Ovary (tissue), 9 donors: ENCODE measurements around the gene CARD10. TPM values are rescaled to one million over a fixed set of nuclear protein-coding genes. Genes with fewer than 3 reads are reported as not detected.
A peak's percentile ranks its signal among the peaks of the same experiment; 100 is the strongest.

Source experiments
- DNase-seq, 5 donors: peaks; one replicate each; pipeline ENCODE4 v3.0.0-alpha.2; 2019 to 2020
- H3K27ac ChIP-seq, 2 donors: fragments of 200-600 bp; one replicate each; pipeline versions ENCODE4 v1.5.1 to v1.8.0; 2019 to 2022
- H3K27me3 ChIP-seq: fragments of 200-600 bp; one replicate; pipeline ENCODE4 v1.8.0; 2022
- H3K36me3 ChIP-seq: fragments of 200-600 bp; sonication (generic); one replicate; pipeline ENCODE4 v1.5.1; 2019
- H3K4me1 ChIP-seq: one replicate; pipeline ENCODE4 v1.8.1; 2013; ENCODE audit warnings: mild to moderate bottlenecking, moderate library complexity; ENCODE audit not compliant: insufficient read depth
- H3K4me3 ChIP-seq: fragments of 200-600 bp; sonication (generic); one replicate; pipeline ENCODE4 v1.5.1; 2017
- H3K9me3 ChIP-seq, 2 donors: fragments of 200-600 bp in 1 of 2; sonication (generic) in 1 of 2; one replicate each; pipeline versions ENCODE4 v1.5.1 to v1.8.1; 2013 to 2019; ENCODE audit warnings: mild to moderate bottlenecking in 1 of 2, moderate library complexity in 1 of 2
- CTCF ChIP-seq, 3 donors: fragments of 450-650 bp in 2 of 3; fragments of 200-600 bp in 1 of 3; IDR thresholded peaks; one replicate each; pipeline versions ENCODE4 v1.5.1 to v1.8.0; 2016 to 2022; ENCODE audit warnings: antibody characterized with exemption in 3 of 3, mild to moderate bottlenecking in 1 of 3
- EP300 ChIP-seq: sonication (generic); formaldehyde crosslinking; IDR thresholded peaks from one replicate; pipeline ENCODE4 v1.6.1; 2017; ENCODE audit warnings: antibody characterized with exemption
- POLR2A ChIP-seq: fragments of 450-650 bp; IDR thresholded peaks from one replicate; pipeline ENCODE4 v1.6.1; 2017; ENCODE audit warnings: antibody characterized with exemption, mild to moderate bottlenecking, moderate library complexity
- WGBS, 3 donors: extraction: QIAGEN DNeasy Blood & Tissue Kit in 1 of 3; methylation state at CpG; one replicate each; pipeline versions ENCODE4 v1.1.5 to v1.1.7; 2013 to 2017; 5-methylcytosine and 5-hydroxymethylcytosine counted together
- intact Hi-C, 4 donors: fragments of 100-400 bp; cut with DNase I; formaldehyde crosslinking; loops; one replicate each; pipeline versions ENCODE4 v1.11.0 to v1.15.1; 2022 to 2023
- polyA plus RNA-seq, 2 donors: library from polyadenylated mRNA; stranded (reverse); fragments of 200-250 nt in 1 of 2; fragments of 350-450 nt in 1 of 2; fragmentation: Illumina TruSeq in 1 of 2; extraction: RNeasy Lipid Tissue Mini Kit (QIAGEN cat#74804) in 1 of 2; gene quantifications; one replicate each; pipeline ENCODE4 v1.2.3, GENCODE V29; 2013 to 2014
- total RNA-seq, 7 donors: library from RNA; depleted of rRNA in 2 of 7; stranded (reverse); fragments of >200 nt in 2 of 7; fragmentation: NEBNext Ultra II Directional in 3 of 7; extraction: Animal tissue kit (Norgen Biotek cat#: 25700) in 3 of 7; gene quantifications; one replicate each; pipeline versions ENCODE4 v1.1.0 to v1.2.4, GENCODE V29; 2016 to 2023
- donor health status: DM: no; HTN: no; CAD: no; lungs with moderate emphysema.
- donor health status: DM: no; HTN: no; CAD: no.
- donor health status: Bipolar disorder and iron deficiency.
- donor health status: DM: yes; HTN: yes; CAD: no.
- donor health status: DM: no; HTN: no; CAD: no.
- donor health status: DM: yes; HTN: yes; CAD: no.

The CARD10 gene
- total and polyA plus RNA-seq, 9 donors = 0.72 to 13.6 (median 9.6) TPM

GRCh38 chr22:37566329-37566837, 47.2 kb upstream of the CARD10 start:
- H3K4me1 ChIP-seq = peaks cover 20% of the 10 kb centered on the region
- TF ChIP-seq CTCF (IDR thresholded peaks at IDR 0.05) (no peak), POLR2A (no peak), EP300 (no peak)
- no peaks in the 10 kb centered on the region for H3K9me3 ChIP-seq
- intact Hi-C loops = loop anchor here (2.0 kb wide), 3 partner anchors 22 to 28 kb away; no protein-coding TSS in a partner anchor
- peaks cover 4% of the 10 kb centered on the region for H3K36me3 ChIP-seq
- 76 to 81% (median 77%) methylated on average over 25 to 28 of the region's 28 CpGs for WGBS, 3 donors
- H3K27me3 ChIP-seq = no peaks in the 10 kb centered on the region
- peak in 2 of 5 donors; percentile 37 to 43 for DNase-seq
- no peak overlapping the region for H3K4me3 ChIP-seq
- peak overlapping the region in 1 of 2 donors; percentile 25 for H3K27ac ChIP-seq

- intact Hi-C loops = loop anchor here (2.0 kb wide), 3 partner anchors 21 to 27 kb away; no protein-coding TSS in a partner anchor
- TF ChIP-seq EP300 (no peak), POLR2A (no peak), CTCF (IDR thresholded peaks at IDR 0.05) (no peak)
- H3K4me3 ChIP-seq = no peak overlapping the region
- peak in 2 of 5 donors; percentile 32 to 35 for DNase-seq
- no peaks in the 10 kb centered on the region for H3K9me3 ChIP-seq
- H3K27me3 ChIP-seq = no peaks in the 10 kb centered on the region
- peaks cover 4% of the 10 kb centered on the region for H3K36me3 ChIP-seq
- H3K27ac ChIP-seq = no peak overlapping the region
- H3K4me1 ChIP-seq = peaks cover 20% of the 10 kb centered on the region
- 61 to 66% (median 64%) methylated on average over 17 of the region's 17 CpGs for WGBS, 3 donors
Measured at GRCh38 chr22:37565830-37566229, 46.6 kb upstream of the CARD10 start.

DNA sequence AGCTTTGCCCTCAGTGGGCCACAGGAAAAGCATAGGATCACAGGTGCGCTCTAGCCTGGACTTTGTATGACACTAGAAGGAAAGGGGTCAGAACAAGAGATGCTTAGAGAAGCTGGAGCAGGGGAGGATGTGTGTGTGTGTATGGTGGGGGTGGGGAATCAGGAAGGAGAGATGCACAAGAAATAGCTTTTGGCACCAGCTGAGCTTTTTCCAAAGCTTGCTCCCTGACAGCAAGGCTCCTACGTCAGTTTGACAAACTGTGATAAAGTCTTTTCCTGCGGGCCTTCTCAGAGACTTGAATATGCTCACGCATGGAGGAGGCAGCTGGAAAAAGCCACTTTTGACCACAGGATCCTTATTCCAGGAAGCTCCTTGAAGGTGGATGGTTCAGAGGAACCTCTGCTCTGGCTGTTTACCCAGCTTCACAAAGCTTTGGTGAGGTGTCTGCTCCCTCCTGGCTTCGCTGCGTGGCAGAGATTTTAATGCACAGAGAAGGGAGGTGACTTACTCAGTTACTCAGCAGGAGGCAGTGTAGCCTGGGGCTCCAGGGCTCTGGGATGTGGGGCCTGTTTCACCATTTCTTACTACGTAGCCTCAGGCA, 45.0 kb upstream of the CARD10 start:
- H3K4me3 ChIP-seq = no peak overlapping the region
- WGBS, 3 donors = 50 to 54% (median 53%) methylated on average over 7 of the region's 7 CpGs
- peaks cover 17% of the 10 kb centered on the region for H3K4me1 ChIP-seq
- H3K36me3 ChIP-seq = peaks cover 4% of the 10 kb centered on the region
- no peaks in the 10 kb centered on the region for H3K27me3 ChIP-seq
- DNase-seq = peak in 1 of 5 donors; percentile 42
- no peaks in the 10 kb centered on the region for H3K9me3 ChIP-seq
- no peak for TF ChIP-seq CTCF (IDR thresholded peaks at IDR 0.05)
- TF ChIP-seq POLR2A = no peak
- no peak for TF ChIP-seq EP300
- intact Hi-C loops = no loop called here
- H3K27ac ChIP-seq = peak overlapping the region; percentile 14 to 99

- intact Hi-C loops = no loop called here
- Histone ChIP-seq H3K36me3 (peaks cover 4% of the 10 kb centered on the region), H3K4me1 (peaks cover 17% of the 10 kb centered on the region), H3K9me3 (no peaks in the 10 kb centered on the region), H3K4me3 (no peak overlapping the region), H3K27ac (peak overlapping the region; percentile 11 to 99), H3K27me3 (no peaks in the 10 kb centered on the region)
- WGBS, 3 donors = 26 to 28% (median 27%) methylated on average over 14 of the region's 14 CpGs
- DNase-seq = peak; percentile 77 to 90 (median 80)
- TF ChIP-seq POLR2A = no peak
- no peak for TF ChIP-seq CTCF (IDR thresholded peaks at IDR 0.05)
- no peak for TF ChIP-seq EP300
Measured at GRCh38 chr22:37563153-37564081, 44.2 kb upstream of the CARD10 start.
